NCI-H2227 (cell line): ENCODE data around the gene EML4.
A peak's percentile ranks its signal among the peaks of the same experiment; 100 is the strongest.
"Not testable (repeated sequence)": the region's sequence is repeated elsewhere in the genome, so short reads cannot be mapped to it uniquely, and the experiment has no call there.

Experiments used
- DNase-seq: peaks from one replicate; lab custom pipeline; 2025; ENCODE audit not compliant: unreplicated experiment; lab: John Stamatoyannopoulos, UW

The EML4 gene, protein sequence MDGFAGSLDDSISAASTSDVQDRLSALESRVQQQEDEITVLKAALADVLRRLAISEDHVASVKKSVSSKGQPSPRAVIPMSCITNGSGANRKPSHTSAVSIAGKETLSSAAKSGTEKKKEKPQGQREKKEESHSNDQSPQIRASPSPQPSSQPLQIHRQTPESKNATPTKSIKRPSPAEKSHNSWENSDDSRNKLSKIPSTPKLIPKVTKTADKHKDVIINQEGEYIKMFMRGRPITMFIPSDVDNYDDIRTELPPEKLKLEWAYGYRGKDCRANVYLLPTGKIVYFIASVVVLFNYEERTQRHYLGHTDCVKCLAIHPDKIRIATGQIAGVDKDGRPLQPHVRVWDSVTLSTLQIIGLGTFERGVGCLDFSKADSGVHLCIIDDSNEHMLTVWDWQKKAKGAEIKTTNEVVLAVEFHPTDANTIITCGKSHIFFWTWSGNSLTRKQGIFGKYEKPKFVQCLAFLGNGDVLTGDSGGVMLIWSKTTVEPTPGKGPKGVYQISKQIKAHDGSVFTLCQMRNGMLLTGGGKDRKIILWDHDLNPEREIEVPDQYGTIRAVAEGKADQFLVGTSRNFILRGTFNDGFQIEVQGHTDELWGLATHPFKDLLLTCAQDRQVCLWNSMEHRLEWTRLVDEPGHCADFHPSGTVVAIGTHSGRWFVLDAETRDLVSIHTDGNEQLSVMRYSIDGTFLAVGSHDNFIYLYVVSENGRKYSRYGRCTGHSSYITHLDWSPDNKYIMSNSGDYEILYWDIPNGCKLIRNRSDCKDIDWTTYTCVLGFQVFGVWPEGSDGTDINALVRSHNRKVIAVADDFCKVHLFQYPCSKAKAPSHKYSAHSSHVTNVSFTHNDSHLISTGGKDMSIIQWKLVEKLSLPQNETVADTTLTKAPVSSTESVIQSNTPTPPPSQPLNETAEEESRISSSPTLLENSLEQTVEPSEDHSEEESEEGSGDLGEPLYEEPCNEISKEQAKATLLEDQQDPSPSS

DNA sequence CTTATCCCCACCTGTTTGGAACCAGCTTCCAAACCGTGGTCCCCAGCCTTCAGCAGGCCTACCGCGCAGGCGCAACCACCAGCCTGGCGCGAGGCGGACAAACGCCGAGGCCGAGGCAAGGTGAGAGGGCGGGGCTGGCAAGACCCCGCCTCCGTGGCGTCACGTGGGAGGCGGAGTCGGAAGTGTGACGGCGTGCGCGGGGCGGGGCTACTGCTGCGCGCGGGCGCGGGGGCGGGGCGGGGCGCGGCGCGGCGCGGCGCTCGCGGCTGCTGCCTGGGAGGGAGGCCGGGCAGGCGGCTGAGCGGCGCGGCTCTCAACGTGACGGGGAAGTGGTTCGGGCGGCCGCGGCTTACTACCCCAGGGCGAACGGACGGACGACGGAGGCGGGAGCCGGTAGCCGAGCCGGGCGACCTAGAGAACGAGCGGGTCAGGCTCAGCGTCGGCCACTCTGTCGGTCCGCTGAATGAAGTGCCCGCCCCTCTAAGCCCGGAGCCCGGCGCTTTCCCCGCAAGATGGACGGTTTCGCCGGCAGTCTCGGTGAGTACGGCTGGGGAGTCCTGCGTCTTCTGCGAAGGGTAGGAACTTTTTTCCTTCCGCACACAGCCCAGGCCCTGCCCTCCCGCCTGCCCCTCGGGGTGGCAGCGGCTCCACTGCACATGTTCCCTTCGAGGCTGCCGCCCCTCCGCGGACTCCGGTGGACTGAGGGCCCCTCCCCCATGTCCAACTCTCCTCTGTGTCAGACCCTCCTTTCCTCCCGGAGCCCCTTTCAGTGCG lies at the start of gene EML4:
EML4 (plus strand) TSS at position 254 of the 774 bp plus-strand sequence; CDS start at position 513, 259 bp downstream.
- DNase-seq = peak; percentile 98

DNA sequence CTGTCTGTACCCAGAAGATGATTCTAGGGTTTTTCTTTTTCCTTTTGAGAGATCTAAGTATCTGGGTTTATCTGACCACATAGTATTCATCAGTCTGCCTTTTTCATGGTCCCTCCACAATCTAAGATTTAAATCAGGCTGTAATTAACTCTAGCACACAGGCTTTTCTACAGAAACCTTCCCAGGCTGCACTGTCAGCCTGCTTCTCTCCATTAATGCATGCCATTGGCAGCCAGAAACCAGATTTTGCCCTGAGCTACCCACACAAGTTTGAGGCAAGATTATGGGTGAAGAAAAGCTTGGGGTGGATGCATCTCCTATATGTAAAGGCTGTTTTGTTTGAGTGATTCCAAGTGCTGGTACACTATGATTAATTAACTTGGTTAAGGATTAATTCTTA lies 45.7 kb upstream of the EML4 start:
- DNase-seq = no peak

DNA sequence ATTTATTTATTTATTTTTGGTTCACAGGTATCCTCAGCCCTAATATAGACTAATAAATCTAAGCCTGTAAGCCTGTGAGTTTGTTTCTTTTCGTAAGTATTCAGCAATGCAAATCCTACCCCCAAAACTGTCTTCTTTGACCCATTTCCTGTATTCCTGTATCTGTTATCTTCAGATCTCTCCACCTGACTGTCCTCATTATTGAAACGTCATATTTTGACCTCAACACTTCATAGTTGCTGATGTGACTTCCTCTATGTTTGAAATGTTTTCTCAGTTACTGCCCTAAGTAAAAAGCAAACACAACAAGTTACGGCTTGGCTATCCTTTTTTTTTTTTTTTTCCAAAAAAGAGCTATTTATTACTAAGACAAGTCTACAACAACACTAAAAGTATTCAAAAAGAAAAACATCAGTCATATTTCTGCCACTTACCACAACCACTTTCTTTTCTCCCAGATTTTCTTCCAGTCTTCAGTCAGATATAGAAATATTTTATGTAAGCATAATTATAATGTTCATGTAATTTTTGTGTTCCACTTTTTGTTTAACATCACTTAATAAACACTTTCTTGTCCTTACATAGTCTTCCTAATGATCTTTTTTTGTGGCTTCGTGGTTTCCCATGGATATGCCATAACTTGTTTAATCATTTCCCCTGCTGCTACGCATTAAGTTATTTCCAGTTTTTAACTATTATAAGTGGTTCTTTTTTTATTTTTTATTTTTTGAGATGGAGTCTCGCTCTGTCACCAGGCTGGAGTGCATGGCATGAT lies 45.0 kb upstream of the EML4 start:
- no peak for DNase-seq

DNA sequence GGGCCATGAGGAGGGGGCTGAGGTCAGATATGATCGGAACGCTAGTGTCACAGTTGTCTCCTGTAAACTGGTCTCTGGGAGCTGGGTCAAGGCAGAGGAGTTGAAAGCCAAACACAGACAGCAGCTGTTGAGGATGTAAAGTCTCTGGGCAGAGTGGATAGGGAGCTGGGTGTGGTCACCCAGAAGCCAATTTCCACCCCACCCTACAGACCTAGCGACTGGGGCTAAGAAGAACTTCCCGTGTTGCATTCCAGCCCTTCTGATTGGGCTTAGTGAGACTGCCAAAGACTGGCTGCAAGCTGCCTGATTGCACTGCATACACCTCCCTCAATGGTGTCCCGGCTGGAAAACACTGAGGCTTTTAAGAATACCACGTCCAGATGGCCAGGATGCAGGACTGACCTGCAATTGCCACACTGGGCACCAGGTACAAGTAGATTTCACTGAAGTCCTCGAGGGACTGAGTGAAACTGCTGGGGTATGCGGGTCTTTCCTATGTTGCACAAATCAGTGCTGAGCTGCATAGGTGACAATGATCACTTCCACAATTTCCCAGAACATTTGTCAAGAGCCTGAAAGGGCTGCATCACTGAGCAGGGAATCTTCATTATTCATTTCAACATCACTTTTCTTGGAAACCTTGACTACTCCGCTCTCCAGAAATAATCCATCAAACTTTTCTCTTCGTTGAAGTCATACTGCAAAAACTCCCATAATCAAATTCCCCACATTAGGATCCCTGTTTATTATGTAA lies 43.1 kb upstream of the EML4 start:
- DNase-seq = no peak

DNA sequence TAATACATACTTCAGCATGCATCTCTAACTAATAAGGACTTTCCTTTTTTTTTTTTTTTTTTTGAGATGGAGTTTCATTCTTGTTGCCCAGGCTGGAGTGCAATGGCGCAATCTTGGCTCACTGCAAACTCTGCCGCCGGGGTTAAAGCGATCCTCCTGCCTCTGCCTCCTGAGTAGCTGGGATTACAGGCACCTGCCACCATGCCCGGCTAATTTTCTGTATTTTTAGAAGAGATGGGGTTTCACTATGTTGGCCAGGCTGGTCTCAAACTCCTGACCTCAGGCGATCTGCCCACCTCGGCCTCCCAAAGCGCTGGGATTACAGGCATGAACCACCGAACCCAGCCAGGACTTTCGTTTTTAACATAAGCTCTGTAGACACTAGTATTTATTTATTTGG lies 42.3 kb upstream of the EML4 start:
- DNase-seq = not testable (repeated sequence)

DNA sequence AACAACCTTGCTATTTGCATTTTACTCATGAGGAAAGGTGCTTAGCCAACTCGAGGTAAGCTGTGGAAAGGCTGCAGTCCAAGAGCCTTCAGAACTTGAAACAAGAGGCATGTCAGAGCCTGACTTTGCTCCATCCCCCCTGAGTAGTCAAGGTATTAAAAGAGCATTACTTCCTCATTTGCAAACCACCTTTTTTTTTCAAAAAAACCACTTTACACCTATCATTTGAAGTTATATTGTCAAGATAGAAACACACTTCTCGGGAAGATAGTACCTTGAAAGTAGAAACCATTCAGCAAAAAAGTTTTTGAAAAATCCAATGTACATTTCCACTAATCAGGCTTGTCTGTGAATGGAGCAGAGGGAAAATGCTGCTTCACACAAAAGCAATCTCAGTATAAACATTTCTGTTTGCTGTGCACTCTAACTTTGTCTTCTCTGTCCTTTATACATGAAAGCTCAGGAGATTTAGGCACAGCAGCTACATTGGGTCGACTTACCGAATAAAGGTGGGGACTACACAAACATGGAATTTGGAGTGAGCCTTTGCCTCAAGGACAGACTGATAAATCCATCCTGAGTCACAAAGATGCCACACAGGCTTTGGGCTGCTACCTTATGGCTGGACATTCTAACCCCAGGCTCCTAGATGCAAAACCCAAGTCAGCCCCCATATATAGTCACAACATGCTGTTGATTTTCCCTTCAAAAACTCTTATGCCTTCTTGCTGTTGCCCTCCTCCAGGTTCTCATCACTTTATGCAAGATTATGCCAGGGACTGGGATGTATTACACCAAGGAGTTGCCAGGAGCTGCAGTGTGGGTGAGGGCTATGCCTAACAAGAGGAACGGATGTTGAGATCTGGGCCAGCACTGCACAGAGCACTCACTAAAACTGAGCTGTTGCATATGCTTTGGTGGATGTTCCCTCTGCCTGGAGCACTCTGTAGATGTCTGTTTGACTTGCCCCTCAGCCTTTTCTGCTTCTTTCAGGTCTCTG lies 41.4 kb upstream of the EML4 start:
- DNase-seq = no peak

DNA sequence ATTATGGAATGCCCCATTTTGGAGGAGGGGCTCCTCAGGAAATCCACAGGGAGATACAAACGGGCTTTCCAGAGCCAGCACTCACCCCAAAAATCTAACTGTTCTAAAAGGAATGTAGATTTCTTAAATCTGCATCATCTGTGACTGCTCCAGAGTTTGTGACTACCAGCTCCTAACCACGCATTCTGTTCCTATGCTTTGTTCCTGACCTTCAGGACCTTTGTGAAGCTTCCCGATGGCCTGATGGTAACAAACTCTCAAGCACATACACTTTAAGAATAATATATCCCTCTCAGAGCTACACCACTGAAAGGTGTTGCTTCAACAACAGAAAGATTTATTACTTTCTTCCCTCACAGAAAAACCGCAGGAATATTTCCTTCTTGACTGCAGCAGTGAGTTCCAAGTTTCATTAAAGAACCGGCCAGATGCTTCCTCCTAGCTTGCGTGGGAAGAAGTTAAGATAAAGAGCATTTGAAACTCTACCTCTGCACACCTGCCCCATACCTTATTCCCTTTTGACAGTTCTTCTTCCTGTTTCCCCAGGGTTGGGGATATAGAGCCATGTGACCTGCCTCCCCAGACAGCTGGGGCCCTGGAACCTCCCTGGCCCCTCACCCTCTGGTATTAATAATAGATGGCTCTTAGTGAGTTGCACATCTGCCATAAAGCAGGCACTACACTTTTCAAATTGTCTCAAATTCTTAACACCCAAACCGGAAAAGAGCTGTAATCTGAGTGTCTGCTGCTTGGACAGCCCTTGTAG lies 40.2 kb upstream of the EML4 start:
- DNase-seq = no peak

DNA sequence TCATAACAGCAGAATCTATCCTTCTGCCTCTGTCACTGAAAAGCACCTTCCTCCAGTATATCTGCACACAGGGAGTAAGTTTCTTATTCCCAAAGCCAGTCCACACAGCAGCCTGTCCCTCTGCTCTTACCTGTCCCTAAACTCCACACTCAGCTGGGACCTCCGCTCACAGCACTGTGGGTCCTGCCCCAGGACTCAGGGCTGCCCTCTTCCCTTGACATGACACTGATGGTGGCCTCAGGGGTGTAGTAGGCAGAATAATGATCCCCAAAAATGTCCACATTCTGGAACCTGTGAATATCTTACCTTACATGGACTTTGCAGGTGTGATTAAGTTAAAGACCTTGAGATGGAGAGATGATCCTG lies 39.7 kb upstream of the EML4 start:
- DNase-seq = no peak

DNA sequence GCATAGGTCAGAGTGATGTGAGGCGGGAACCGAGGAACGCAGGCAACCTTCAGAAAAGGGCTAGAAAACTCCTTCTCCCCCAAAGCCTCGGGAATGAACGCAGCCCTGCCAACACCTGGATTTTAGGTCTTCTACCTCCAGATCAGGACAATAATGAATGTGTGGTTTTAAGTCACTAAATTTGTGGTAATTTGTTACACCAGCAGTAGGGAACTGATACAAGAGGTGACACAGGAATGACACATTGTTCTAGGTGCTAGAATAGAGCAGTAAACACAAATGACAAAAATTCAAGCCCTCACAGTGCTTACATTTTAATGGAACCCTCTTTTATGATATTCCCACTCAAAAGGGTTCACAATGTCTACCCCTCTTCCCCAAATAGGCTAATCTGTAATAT lies 39.2 kb upstream of the EML4 start:
- no peak for DNase-seq

DNA sequence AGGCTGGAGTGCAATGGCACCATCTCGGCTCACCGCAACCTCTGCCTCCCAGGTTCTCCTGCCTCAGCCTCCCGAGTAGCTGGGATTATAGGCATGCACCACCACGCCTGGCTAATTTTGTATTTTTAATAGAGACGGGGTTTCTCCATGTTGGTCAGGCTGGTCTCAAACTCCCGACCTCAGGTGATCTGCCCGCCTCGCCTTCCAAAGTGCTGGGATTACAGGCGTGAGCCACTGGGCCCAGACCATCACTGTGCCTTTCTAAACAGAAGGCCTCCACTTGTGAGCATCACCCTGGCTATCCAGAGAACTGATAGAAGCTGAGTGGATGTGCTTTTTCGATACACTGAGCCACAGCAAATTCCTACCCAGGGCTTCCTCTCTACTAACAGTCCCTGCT lies 38.3 kb upstream of the EML4 start:
- DNase-seq = not testable (repeated sequence)

DNA sequence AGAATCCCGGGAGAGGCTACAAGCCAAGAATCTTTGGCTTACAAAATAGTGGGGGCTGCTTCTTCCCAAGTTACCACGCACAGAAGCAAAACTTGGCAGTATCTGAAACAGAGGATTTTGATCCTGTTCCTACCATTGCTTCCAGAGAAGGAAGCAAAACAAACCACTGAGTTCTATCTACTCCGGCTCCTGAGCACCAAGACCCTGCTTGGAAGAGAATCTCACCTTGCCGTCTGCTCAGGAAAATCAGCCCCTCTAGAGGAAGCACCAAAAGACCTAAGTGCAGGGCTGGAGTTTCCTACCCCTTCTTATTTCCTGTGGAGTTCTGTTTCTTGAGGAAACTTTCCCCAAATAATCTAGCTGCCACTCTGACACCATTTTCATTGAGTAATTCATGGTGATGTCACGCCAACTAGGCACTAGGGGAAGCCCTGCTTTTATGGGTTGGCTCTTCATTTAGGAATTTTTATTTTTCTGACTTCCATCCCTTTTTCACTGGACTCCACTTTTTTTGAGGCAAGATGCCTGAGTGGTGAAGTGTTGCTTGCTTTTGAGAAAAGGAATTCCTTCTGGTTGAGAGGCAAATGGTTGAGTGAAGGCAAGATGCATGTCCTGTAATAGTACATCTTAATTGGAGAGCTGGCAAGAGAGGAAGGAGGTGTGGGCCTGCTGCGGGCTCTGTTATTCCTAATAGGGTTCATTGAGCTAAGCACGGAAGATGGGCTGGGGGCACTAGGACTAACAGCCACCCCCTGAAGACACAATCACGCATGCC lies 36.8 kb upstream of the EML4 start:
- DNase-seq = peak; percentile 51

DNA sequence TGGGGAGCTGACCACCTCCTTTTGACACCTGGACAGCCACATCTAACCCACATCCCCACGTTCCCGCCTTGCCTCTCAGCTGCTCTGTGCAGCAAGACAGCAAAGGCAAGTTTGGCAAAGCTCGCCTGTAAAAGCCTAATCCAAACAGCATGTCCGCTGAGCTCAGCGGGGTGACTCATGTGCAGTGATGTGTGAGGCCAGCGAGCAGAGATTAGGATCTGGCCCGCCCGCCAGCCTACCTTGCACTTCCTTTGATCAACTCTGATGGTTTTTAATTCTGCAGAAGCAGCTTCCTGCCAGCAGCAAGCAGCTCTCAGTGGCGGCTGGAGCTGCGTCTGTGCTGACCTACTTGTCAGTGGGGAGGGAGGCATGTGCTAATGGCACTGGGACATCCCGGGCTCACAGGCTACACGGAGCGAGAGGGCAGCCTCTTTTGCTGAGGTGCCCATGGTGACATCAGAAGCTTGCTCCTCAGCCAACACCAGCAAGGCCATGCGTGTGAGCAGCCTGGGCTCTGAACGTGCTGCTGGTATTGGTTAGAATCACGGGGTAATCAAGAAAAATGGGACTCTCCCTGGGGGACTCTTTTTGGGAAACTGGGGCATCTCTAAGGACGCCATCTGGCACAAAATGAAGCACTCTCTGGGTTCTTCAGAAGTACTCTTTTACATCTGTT lies 36.0 kb upstream of the EML4 start:
- DNase-seq = peak; percentile 71

DNA sequence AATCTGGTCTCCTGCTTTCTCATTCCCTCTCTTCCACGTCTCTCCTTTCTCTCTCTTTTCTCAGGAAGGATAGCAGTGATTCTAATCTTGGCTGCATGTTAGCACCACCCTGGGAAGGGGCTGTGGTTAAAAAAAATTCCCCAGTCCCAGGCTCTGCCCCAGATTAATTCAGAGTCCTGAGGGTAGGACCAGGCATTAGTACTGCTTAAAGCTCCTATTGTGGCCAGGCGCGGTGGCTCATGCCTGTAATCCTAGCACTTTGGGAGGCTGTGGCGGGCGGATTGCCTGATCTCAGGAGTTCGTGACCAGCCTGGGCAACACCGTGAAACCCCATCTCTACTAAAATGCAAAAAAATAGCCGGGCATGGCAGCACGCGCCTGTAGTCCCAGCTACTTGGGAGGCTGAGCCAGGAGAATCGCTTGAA lies 35.4 kb upstream of the EML4 start:
- no peak for DNase-seq

DNA sequence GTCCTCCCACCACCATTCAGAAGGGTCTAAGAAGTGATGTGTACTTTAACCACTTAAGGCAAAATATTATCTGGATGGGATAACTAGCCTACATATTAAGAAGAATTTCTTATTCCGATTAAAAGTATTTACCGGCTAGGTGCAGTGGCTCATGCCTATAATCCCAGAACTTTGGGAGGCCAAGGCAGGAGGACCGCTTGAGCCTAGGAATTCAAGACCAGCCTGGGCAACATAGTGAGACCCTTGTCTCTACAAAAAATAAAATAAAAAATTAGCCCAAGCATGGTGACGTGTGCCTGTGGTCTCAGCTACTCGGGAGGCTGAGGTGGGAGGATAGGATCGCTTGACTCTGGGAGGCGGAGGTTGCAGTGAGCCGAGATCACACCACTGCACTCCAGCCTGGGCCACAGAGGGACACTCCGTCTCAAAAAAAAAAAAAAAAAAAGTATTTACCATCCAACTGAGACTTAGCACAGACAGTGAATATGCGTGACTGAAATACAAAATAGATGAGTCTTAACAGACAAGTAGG lies 34.7 kb upstream of the EML4 start:
- not testable (repeated sequence) for DNase-seq

DNA sequence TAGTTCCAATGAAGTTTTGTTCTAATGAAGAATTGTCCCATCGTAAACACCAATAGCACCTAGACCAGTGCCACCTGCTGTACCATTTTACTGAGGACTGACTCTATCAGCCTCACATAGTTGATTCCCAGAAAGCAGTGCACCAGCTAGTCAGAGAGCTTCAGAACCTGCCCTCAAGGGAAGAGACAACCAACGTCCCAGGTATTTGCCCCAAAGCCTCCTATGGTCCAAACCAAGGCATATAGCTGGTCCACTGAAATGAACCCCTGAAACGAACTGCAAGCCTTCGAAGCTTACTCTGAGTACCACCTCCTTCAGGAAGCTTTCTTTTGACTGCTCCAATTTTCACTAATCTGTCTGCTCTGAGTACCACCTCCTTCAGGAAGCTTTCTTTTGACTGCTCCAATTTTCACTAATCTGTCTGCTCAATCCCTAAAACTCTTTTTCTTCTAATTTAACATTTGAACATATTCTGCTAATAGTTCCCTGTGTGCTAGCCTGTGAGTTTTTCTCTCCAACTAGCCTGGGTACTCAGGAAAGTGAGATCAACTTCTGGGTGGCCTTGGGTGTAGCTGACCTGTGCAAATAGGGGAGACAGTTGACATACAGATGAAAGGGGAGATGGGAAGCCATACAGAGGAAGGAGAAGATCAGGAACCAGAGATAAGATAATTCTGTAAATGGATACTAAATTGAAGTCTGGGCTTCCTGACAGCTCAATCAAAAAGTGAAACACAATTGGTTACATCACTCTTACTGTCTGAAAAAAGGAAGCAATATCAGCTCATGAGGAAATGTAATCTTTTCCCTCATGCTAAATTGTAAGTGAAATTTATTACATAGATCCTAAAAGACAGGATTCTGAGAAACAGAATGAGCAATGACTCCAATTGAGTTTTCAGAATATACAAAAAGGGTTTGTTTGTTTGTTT lies 33.5 kb upstream of the EML4 start:
- DNase-seq = no peak
